Astrocyte of the cerebellum (primary cell): Measurements from ENCODE around the gene XXYLT1.

Experiments
- DNase-seq: peaks from one replicate; pipeline ENCODE4 v3.0.0-alpha.2; 2011; ENCODE audit warnings: low read depth
- H3K4me3 ChIP-seq: 2 replicates; pipeline ENCODE4 v1.5.1; 2011; ENCODE audit warnings: mild to moderate bottlenecking, low read depth, low read length, moderate library complexity
- CTCF ChIP-seq: IDR thresholded peaks from 2 replicates; pipeline ENCODE4 v1.5.1; 2012; ENCODE audit warnings: low read length, low read depth, moderate library complexity, mild to moderate bottlenecking; ENCODE audit errors: missing control alignments
- in situ Hi-C: cut with HindIII; loops from 2 replicates; pipeline ENCODE4 v1.10.0; 2017; ENCODE audit warnings: low sequenced_read_pairs

The XXYLT1 gene

GRCh38 chr3:195282961-195283360, 12.0 kb upstream of the XXYLT1 start:
- in situ Hi-C loops: no loop called here
- DNase-seq: no peak
- TF ChIP-seq CTCF: no peak
- H3K4me3 ChIP-seq: no peak overlapping the region

GRCh38 chr3:195274259-195274966, 3.5 kb upstream of the XXYLT1 start:
- H3K4me3 ChIP-seq: no peak overlapping the region
- in situ Hi-C loops: no loop called here
- no peak for TF ChIP-seq CTCF
- no peak for DNase-seq

GRCh38 chr3:195271410-195272243, 668 bp upstream of the XXYLT1 start:
- in situ Hi-C loops: no loop called here

GRCh38 chr3:195270079-195270816, 711 bp downstream of the XXYLT1 start:
- TF ChIP-seq CTCF: peak; percentile 15
- DNase-seq: no peak
- in situ Hi-C loops: no loop called here
- H3K4me3 ChIP-seq: peak overlapping the region; percentile 73

More at GRCh38 chr3:195271410-195272243, 668 bp upstream of the XXYLT1 start:
- H3K4me3 ChIP-seq: peak overlapping the region; percentile 73
- DNase-seq: peak; percentile 62
- TF ChIP-seq CTCF: peak; percentile 85

GRCh38 chr3:195269375-195270078, 1.4 kb downstream of the XXYLT1 start:
- peak overlapping the region; percentile 73 for H3K4me3 ChIP-seq
- TF ChIP-seq CTCF: no peak
- no peak for DNase-seq
- in situ Hi-C loops: no loop called here
